Thyroid gland (tissue), 4 donors: ENCODE measurements around the gene CXCL14.
A peak's percentile ranks its signal among the peaks of the same experiment; 100 is the strongest.

Source experiments
- CTCF ChIP-seq, 6 experiments: fragments of 200-600 bp in 3 of 6; fragments of 450-650 bp in 3 of 6; sonication (generic) in 3 of 6; IDR thresholded peaks; one replicate each; pipeline ENCODE4 v1.5.1; 2016 to 2019; ENCODE audit warnings: antibody characterized with exemption in 6 of 6, mild to moderate bottlenecking in 2 of 6, inconsistent platforms in 1 of 6, moderate library complexity in 1 of 6
- POLR2A ChIP-seq, 2 donors: fragments of 450-650 bp; IDR thresholded peaks; one replicate each; pipeline ENCODE4 v1.6.1; 2017; ENCODE audit warnings: antibody characterized with exemption in 2 of 2, mild to moderate bottlenecking in 2 of 2, moderate library complexity in 1 of 2

- TF ChIP-seq CTCF (IDR thresholded peaks at IDR 0.05) (peak in 2 of 6 experiments; percentile 20 to 45), POLR2A (IDR thresholded peaks at IDR 0.05) (no peak)
These were observed 8.9 kb downstream of the CXCL14 start for GRCh38 chr5:135569755-135570452.
